ENCODE results near the gene INPP5K. TPM values are rescaled to one million over a fixed set of nuclear protein-coding genes. Genes with fewer than 3 reads are reported as not detected.

Gene INPP5K
- total RNA-seq, 1 donor from 2014 or later = 22.4 TPM

DNA sequence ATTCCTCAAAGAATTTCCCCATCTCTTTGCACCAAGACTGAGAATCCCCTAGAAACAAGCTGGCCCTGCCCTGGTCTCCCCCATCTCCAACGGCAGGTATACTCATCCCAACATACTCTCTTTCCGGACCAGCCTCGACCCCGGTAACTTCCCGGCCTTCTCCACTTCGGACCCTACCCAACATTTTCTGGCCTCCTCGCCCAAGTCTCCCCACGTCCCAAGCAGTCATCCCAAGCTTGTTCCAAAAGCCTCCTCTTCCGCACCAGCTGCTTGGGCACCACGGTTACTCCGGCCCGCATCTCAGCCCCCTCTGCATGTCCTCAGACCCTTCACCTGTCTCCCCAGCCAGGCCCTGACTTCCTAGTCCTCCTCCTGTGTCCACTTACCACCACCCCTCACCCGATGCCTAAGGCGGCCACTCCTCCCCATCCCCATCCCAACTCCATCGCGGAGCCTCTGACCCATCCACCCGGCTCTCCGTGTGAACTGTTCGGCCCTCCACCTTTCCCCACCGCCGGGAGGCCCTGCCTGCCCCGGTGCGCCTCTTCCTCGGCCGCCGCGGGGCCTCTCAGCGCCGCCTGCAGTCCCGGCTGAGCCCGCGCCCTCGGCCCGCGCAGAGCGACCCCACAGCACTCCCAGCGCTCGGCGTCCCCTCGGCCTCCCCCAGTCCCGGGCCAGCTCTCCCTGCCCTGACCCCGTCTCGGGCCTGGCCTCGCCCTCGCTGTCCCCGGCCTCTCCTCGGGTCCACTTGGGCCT, 45.2 kb upstream of the INPP5K start:
- peaks cover 27% of the 10 kb centered on the region for H3K4me1 Mint-ChIP-seq
- peak overlapping the region; percentile 79 for H3K4me3 Mint-ChIP-seq
- no peaks in the 10 kb centered on the region for H3K9me3 Mint-ChIP-seq
- DNase-seq (ENCODE audit: low spot score in 2 of 2, unreplicated experiment in 2 of 2) = peak in 1 of 2 experiments; percentile 59
- peak overlapping the region; percentile 77 for H3K27ac Mint-ChIP-seq
- H3K36me3 Mint-ChIP-seq = no peaks in the 10 kb centered on the region
- TF ChIP-seq, protein P1, sequence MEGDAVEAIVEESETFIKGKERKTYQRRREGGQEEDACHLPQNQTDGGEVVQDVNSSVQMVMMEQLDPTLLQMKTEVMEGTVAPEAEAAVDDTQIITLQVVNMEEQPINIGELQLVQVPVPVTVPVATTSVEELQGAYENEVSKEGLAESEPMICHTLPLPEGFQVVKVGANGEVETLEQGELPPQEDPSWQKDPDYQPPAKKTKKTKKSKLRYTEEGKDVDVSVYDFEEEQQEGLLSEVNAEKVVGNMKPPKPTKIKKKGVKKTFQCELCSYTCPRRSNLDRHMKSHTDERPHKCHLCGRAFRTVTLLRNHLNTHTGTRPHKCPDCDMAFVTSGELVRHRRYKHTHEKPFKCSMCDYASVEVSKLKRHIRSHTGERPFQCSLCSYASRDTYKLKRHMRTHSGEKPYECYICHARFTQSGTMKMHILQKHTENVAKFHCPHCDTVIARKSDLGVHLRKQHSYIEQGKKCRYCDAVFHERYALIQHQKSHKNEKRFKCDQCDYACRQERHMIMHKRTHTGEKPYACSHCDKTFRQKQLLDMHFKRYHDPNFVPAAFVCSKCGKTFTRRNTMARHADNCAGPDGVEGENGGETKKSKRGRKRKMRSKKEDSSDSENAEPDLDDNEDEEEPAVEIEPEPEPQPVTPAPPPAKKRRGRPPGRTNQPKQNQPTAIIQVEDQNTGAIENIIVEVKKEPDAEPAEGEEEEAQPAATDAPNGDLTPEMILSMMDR (IDR thresholded peaks at IDR 0.05; ENCODE audit: unreplicated experiment) = no peak
- H3K27me3 Mint-ChIP-seq (ENCODE audit: low read depth) = no peaks in the 10 kb centered on the region

DNA sequence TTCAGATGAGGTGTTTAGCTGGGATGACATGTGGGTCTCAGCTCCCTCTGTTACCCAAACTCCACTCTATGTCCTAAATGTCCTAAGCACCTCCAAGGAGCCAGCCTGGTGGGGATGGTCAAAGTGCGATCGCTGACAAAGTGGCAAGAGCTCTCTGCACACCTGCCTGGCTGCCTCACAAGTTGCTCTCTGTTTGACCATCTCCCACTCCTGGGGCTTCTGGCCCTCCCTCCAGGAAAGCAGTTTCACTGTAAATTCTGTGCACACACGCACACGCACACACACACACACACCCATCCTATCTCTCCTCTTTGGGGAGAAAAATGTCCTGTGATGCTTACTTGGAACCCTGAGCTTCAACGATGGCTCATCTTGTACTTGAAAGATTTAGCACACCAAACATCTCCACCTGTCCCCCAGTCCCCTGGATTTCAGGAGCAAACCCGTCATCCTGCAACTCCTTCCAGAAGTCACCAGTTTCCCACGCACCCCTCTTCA, 44.5 kb upstream of the INPP5K start:
- no peak for DNase-seq (ENCODE audit: low spot score in 2 of 2, unreplicated experiment in 2 of 2)
- TF ChIP-seq, protein P1 (IDR thresholded peaks at IDR 0.05; ENCODE audit: unreplicated experiment) = no peak
- Mint-ChIP-seq H3K27me3 (ENCODE audit: low read depth) (no peaks in the 10 kb centered on the region), H3K36me3 (peaks cover 3% of the 10 kb centered on the region), H3K4me3 (peak overlapping the region; percentile 79), H3K9me3 (no peaks in the 10 kb centered on the region), H3K27ac (peak overlapping the region; percentile 77), H3K4me1 (peaks cover 27% of the 10 kb centered on the region)

DNA sequence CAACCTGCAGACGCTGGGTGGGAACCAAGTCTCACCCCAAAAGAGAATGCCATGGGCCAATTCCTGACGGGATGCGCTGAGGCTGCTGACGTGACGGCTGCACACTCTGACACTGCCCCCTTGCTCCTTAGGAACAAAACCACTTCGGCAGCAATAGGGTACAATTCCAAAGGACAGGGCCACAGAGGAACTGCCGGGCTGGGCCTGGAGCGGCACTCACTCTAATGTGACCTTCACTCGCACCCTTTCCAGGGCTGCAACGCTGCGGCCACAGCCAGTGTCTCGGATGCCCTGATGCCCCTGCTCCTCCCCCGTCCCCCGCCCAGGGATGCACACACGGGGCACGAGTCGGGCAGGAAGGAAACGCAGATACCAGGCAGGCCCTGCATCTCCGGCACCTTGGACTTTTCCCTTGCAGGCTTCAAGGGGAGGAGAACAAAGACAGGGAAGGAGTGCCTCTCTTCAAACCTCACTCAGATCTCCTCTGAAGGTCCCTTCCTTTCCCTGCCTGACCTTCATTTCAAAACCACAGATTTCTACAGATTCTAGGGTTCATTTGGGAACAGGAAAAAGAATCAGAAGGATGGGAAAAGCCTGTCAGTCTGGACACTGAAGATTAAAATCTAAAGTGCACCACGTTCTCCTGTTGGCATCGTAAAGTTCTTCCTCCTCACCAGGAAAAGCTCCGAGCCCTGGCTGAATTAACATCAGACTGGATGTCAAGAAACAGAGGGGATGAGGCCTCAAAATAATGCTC, 43.9 kb upstream of the INPP5K start:
- Mint-ChIP-seq H3K27ac (no peak overlapping the region), H3K4me3 (no peak overlapping the region)

DNA sequence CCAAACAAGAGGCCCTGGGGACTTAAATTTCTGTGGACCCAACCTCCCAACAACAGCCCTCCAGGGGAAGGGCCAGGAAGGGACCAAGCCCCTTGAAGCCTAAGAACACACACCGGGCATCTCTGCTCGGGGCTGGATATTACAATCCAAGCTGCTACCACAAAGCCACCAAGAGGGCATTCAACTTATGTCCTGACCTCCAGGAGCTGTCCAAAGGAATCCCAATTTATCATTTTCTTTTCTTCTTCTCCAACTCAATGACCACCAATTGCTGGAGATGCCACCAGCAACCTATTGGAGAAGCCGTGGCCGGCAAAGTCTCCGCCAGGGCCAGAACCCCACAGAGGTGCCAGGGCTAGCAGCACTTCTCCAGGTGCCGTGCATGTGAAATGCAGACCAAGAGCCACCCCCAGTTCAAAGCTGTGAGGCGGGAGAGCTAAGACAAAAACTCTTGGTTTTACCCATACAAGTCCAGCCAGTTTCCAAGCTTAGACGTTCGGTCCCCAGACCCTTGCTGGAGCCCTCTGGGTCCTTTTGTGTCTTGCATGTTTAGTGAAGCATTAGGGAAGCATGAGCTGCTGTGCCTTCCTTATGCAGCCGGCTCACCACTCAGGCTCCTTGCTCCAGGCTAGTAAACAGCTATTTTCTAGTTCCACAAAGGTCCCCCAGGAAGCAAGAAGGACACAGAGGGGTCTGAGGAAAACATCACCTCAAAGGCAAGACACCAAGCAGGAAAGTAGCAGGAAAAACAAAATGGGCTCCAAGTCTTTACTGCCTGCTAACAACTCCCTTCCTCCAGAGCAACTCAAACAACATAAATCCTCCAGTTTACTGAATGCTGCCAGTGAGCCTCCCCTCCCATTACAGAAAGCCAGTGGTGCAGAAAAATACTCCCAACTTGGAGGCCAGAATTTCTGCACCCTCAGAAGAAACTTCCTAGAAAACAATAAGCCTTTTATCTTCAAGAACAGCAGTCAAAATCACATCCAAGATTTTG, 42.9 kb upstream of the INPP5K start:
- Mint-ChIP-seq H3K36me3 (peaks cover 3% of the 10 kb centered on the region), H3K27me3 (ENCODE audit: low read depth) (no peaks in the 10 kb centered on the region), H3K4me1 (peaks cover 27% of the 10 kb centered on the region), H3K9me3 (no peaks in the 10 kb centered on the region), H3K27ac (no peak overlapping the region), H3K4me3 (peak overlapping the region; percentile 24)
- DNase-seq (ENCODE audit: low spot score in 2 of 2, unreplicated experiment in 2 of 2) = no peak
- TF ChIP-seq, protein P1 (IDR thresholded peaks at IDR 0.05; ENCODE audit: unreplicated experiment) = no peak

More for the DNA sequence above, 43.9 kb upstream of the INPP5K start:
- DNase-seq (ENCODE audit: low spot score in 2 of 2, unreplicated experiment in 2 of 2) = no peak
- no peaks in the 10 kb centered on the region for H3K27me3 Mint-ChIP-seq (ENCODE audit: low read depth)
- peaks cover 27% of the 10 kb centered on the region for H3K4me1 Mint-ChIP-seq
- TF ChIP-seq, protein P1 (IDR thresholded peaks at IDR 0.05; ENCODE audit: unreplicated experiment) = no peak
- peaks cover 3% of the 10 kb centered on the region for H3K36me3 Mint-ChIP-seq
- H3K9me3 Mint-ChIP-seq = no peaks in the 10 kb centered on the region

DNA sequence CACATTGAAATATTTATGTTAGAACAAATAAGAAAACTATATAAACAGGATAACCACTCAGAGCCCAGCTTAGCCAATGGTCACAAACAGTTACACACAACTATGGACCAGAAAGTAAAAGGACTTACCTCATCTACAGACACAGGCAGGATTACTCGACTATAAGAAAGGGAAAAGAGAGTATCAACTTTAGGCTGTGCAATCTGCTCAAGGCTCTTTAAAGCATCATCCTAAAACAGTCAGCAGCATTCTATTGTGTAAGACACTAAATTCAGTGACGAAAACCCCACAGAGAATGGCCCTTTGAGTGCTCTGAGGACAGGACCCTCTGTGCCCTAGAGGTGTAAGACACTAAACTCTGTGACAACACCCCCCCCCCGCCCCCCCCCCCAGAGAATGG, 42.0 kb upstream of the INPP5K start:
- Mint-ChIP-seq H3K27ac (no peak overlapping the region), H3K9me3 (no peaks in the 10 kb centered on the region), H3K4me3 (no peak overlapping the region), H3K27me3 (ENCODE audit: low read depth) (no peaks in the 10 kb centered on the region), H3K36me3 (peaks cover 3% of the 10 kb centered on the region), H3K4me1 (peaks cover 22% of the 10 kb centered on the region)
- no peak for DNase-seq (ENCODE audit: low spot score in 2 of 2, unreplicated experiment in 2 of 2)
- TF ChIP-seq, protein P1 (IDR thresholded peaks at IDR 0.05; ENCODE audit: unreplicated experiment) = no peak

Measured in mesothelial cell of epicardium (in vitro differentiated cells).